K562 (cell line): ENCODE data around the gene AGFG2. TPM values are rescaled to one million over a fixed set of nuclear protein-coding genes. Genes with fewer than 3 reads are reported as not detected.

Source experiments
- ARID3A ChIP-seq: IDR thresholded peaks from 2 replicates; pipeline ENCODE4 v1.6.1; 2012; ENCODE audit warnings: low read depth, low read length, improper control_type of control experiment, borderline replicate concordance
- CBX8 ChIP-seq: fragments of 200-600 bp; sonication (generic); IDR thresholded peaks from 2 replicates; pipeline ENCODE4 v1.6.1; 2012; ENCODE audit warnings: borderline replicate concordance, mixed run types, low read depth, mild to moderate bottlenecking, moderate library complexity, mixed read lengths, low read length, control low read depth, inconsistent platforms; ENCODE audit not compliant: poor library complexity, severe bottlenecking; ENCODE audit errors: extremely low read depth
- DNMT1 ChIP-seq: fragments of 450-650 bp; IDR thresholded peaks from 2 replicates; pipeline ENCODE4 v1.6.1; 2016; ENCODE audit warnings: antibody characterized with exemption, mild to moderate bottlenecking
- FIP1L1 ChIP-seq: fragments of 200-400 bp; formaldehyde crosslinking; IDR thresholded peaks from 2 replicates; pipeline ENCODE4 v1.6.1; 2018; ENCODE audit warnings: mild to moderate bottlenecking, low read depth, low read length; ENCODE audit not compliant: poor library complexity, severe bottlenecking
- FOXK2 ChIP-seq, 2 experiments: fragments of 450-650 bp; IDR thresholded peaks in 1 of 2; conservative IDR thresholded peaks in 1 of 2; 2 replicates each; pipeline ENCODE4 v1.6.1; 2016; ENCODE audit warnings: low read depth in 2 of 2, mild to moderate bottlenecking in 1 of 2
- HCFC1 ChIP-seq: IDR thresholded peaks from 2 replicates; pipeline ENCODE4 v1.6.1; 2012; ENCODE audit warnings: low read depth, low read length, improper control_type of control experiment
- HNRNPLL ChIP-seq: fragments of 200-400 bp; formaldehyde crosslinking; IDR thresholded peaks from 2 replicates; pipeline ENCODE4 v1.6.1; 2017; ENCODE audit warnings: low read length, low read depth, mild to moderate bottlenecking; ENCODE audit not compliant: poor library complexity, severe bottlenecking
- JUNB ChIP-seq: fragments of 450-650 bp; formaldehyde crosslinking; conservative IDR thresholded peaks from 2 replicates; pipeline ENCODE4 v1.4.0; 2020; ENCODE audit warnings: mild to moderate bottlenecking
- KHSRP ChIP-seq: fragments of 450-650 bp; IDR thresholded peaks from 2 replicates; pipeline ENCODE4 v1.6.1; 2017
- NELFE ChIP-seq: IDR thresholded peaks from 2 replicates; pipeline ENCODE4 v1.6.1; 2011; ENCODE audit warnings: mild to moderate bottlenecking; ENCODE audit not compliant: insufficient read depth, insufficient read length
- PYGO2 ChIP-seq: fragments of 450-650 bp; IDR thresholded peaks from 2 replicates; pipeline ENCODE4 v1.6.1; 2016; ENCODE audit warnings: mild to moderate bottlenecking, missing genetic modification characterization, moderate library complexity, missing compliant biosample characterization
- RBFOX2 ChIP-seq: fragments of 200-400 bp; formaldehyde crosslinking; IDR thresholded peaks from 2 replicates; pipeline ENCODE4 v1.6.1; 2017; ENCODE audit warnings: low read depth, mild to moderate bottlenecking, low read length, moderate library complexity
- RFX7 ChIP-seq: fragments of 250-450 bp; sonication (Bioruptor Pico); IDR thresholded peaks from 2 replicates; pipeline ENCODE4 v1.5.1; 2021; ENCODE audit warnings: mild to moderate bottlenecking
- SRSF3 ChIP-seq: fragments of 200-400 bp; formaldehyde crosslinking; IDR thresholded peaks from 2 replicates; pipeline ENCODE4 v1.6.1; 2016; ENCODE audit warnings: mild to moderate bottlenecking, low read length, moderate library complexity; ENCODE audit not compliant: insufficient read depth
- TEAD4 ChIP-seq, 2 experiments: sonication (generic) in 1 of 2; formaldehyde crosslinking in 1 of 2; IDR thresholded peaks; 2 replicates each; pipeline versions ENCODE4 v1.6.1 to v1.8.0; 2012 to 2022; ENCODE audit warnings: borderline replicate concordance in 1 of 2, inconsistent platforms in 1 of 2, low read length in 1 of 2, mild to moderate bottlenecking in 1 of 2, missing genetic modification reagents in 1 of 2
- YBX1 ChIP-seq: fragments of 450-650 bp; IDR thresholded peaks from 2 replicates; pipeline ENCODE4 v1.7.1; 2016; ENCODE audit warnings: mild to moderate bottlenecking
- ZKSCAN1 ChIP-seq: fragments of 150-350 bp; IDR thresholded peaks from 2 replicates; pipeline ENCODE4 v1.6.1; 2016; ENCODE audit warnings: low read depth, low read length
- ZNF174 ChIP-seq: fragments of 250-450 bp; sonication (Bioruptor Pico); IDR thresholded peaks from 2 replicates; pipeline ENCODE4 v1.4.0; 2020; ENCODE audit warnings: mild to moderate bottlenecking
- ZNF24 ChIP-seq: fragments of 450-650 bp; IDR thresholded peaks from 2 replicates; pipeline ENCODE4 v1.6.1; 2016
- ZNF263 ChIP-seq: sonication (generic); formaldehyde crosslinking; IDR thresholded peaks from 2 replicates; pipeline ENCODE4 v1.8.0; 2022; ENCODE audit warnings: mild to moderate bottlenecking, missing genetic modification reagents, borderline replicate concordance
- ZNF282 ChIP-seq: sonication (generic); formaldehyde crosslinking; IDR thresholded peaks from 2 replicates; pipeline ENCODE4 v1.8.1; 2023; ENCODE audit warnings: missing genetic modification reagents
- polyA plus RNA-seq, 8 experiments: library from polyadenylated mRNA; depleted of rRNA in 4 of 8; stranded (reverse) in 5 of 8; unstranded in 3 of 8; fragments of >200 nt; fragmentation: Nextera tagmentation in 2 of 8; fragmentation: Illumina TruSeq in 1 of 8; extraction: Ambion mirVana in 2 of 8; extraction: Trizol in 1 of 8; gene quantifications; 2 replicates each; pipeline versions ENCODE4 v1.2.1 to v1.2.3, GENCODE V29; 2011 to 2014; ENCODE audit warnings: inconsistent platforms in 1 of 8, missing spikeins in 1 of 8
- total RNA-seq, 7 experiments: library from RNA; depleted of rRNA in 6 of 7; stranded (reverse); fragments of >200 nt in 6 of 7; fragmentation: Illumina TruSeq in 2 of 7; extraction: Trizol in 2 of 7; gene quantifications; 2 replicates each; pipeline versions ENCODE4 v1.2.1 to v1.2.3, GENCODE V29; 2011 to 2021; ENCODE audit warnings: low replicate concordance in 1 of 7
- TF ChIP-seq, protein P1 (sequence below): fragments of 250-450 bp; sonication (Bioruptor Pico); IDR thresholded peaks from 2 replicates; pipeline ENCODE4 v1.4.0; 2020; ENCODE audit warnings: mild to moderate bottlenecking, moderate library complexity

Gene AGFG2
- total and polyA plus RNA-seq, 9 of the 15 experiments (the other 6 are each of a cell fraction or from before 2014, with no cell fraction given): 0.31 to 23.1 (median 6.5) TPM

DNA sequence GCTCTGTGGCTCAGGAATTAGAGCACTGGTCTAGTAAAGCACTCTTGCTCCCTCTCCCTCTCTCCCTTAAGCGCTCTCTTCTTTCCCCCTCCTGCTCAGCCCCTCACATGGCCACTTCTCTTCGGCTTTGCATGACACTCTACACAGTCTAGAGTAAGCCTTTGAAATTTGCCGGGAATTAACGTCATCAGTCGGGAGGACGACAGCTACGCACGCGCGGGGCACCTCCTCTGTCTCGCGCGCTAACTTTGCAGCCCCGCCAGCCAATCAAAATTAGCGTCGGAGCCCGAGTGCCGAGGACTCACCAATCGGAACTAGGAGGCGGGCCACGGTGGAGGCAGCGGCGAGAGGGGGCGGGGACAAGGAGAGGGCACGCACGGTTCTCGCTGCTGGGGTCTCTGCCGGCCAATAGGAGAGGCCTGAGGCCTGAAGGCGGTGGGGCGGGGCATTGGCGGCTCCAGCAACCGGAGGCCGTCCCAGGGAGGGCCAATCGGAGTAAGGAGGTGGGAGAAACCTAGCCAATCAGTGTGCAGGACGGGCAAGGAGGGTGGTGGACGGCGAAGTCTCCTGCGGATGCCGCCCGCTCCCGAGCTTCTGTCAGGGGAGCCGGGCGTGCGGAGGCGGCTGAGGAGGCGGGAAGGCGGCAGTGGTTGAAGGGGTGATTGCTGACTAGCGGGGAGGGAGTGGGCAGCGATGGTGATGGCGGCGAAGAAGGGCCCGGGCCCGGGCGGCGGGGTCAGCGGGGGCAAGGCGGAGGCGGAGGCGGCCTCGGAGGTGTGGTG, at the start of gene AGFG2 (continued):
- no peak for TF ChIP-seq ARID3A
- no peak for TF ChIP-seq ZNF282 (CRISPR knock-in tag)
- TF ChIP-seq FOXK2 (conservative IDR thresholded peaks at IDR 0.05 in 1 of 2, IDR thresholded peaks at IDR 0.05 in 1 of 2; ENCODE audit: low read depth in 2 of 2): peak in 1 of 2 experiments; percentile 65; a peak in 1 of 4 replicates
- 0 out of 2 replicates have a peak, but pooled peaks have one; percentile 10 for TF ChIP-seq HCFC1
- TF ChIP-seq, protein P1, sequence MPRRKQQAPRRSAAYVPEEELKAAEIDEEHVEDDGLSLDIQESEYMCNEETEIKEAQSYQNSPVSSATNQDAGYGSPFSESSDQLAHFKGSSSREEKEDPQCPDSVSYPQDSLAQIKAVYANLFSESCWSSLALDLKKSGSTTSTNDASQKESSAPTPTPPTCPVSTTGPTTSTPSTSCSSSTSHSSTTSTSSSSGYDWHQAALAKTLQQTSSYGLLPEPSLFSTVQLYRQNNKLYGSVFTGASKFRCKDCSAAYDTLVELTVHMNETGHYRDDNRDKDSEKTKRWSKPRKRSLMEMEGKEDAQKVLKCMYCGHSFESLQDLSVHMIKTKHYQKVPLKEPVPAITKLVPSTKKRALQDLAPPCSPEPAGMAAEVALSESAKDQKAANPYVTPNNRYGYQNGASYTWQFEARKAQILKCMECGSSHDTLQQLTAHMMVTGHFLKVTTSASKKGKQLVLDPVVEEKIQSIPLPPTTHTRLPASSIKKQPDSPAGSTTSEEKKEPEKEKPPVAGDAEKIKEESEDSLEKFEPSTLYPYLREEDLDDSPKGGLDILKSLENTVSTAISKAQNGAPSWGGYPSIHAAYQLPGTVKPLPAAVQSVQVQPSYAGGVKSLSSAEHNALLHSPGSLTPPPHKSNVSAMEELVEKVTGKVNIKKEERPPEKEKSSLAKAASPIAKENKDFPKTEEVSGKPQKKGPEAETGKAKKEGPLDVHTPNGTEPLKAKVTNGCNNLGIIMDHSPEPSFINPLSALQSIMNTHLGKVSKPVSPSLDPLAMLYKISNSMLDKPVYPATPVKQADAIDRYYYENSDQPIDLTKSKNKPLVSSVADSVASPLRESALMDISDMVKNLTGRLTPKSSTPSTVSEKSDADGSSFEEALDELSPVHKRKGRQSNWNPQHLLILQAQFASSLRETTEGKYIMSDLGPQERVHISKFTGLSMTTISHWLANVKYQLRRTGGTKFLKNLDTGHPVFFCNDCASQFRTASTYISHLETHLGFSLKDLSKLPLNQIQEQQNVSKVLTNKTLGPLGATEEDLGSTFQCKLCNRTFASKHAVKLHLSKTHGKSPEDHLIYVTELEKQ (CRISPR knock-in tag): no peak
- 0 out of 2 replicates have a peak, but pooled peaks have one; percentile 12 for TF ChIP-seq ZNF24
- no peak for TF ChIP-seq CBX8
- no peak; the same call in 1 of the 2 replicates for TF ChIP-seq KHSRP
- TF ChIP-seq ZNF174 (CRISPR knock-in tag): 0 out of 2 replicates have a peak, but pooled peaks have one; percentile 68
- no peak for TF ChIP-seq ZNF263
- no peak for TF ChIP-seq YBX1
- TF ChIP-seq ZKSCAN1: 0 out of 2 replicates have a peak, but pooled peaks have one; percentile 24
- TF ChIP-seq NELFE: no peak
- peak; percentile 81 for TF ChIP-seq HNRNPLL
- TF ChIP-seq PYGO2 (tag): no peak
- TF ChIP-seq RFX7 (CRISPR knock-in tag): 0 out of 2 replicates have a peak, but pooled peaks have one; percentile 28
- TF ChIP-seq TEAD4 (IDR thresholded peaks at IDR 0.05; ENCODE audit: low read length): peak; percentile 54; the same call in 1 of the 2 replicates
- TF ChIP-seq TEAD4 (CRISPR knock-in tag; IDR thresholded peaks at IDR 0.05; ENCODE audit: borderline replicate concordance): no peak
- TF ChIP-seq FIP1L1: peak; percentile 83
- no peak for TF ChIP-seq DNMT1
- TF ChIP-seq RBFOX2: peak; percentile 98
- 0 out of 2 replicates have a peak, but pooled peaks have one; percentile 40 for TF ChIP-seq JUNB (CRISPR knock-in tag)
- TF ChIP-seq SRSF3: no peak
